ENCODE results near the gene ADAMTS17.

The ADAMTS17 gene

DNA sequence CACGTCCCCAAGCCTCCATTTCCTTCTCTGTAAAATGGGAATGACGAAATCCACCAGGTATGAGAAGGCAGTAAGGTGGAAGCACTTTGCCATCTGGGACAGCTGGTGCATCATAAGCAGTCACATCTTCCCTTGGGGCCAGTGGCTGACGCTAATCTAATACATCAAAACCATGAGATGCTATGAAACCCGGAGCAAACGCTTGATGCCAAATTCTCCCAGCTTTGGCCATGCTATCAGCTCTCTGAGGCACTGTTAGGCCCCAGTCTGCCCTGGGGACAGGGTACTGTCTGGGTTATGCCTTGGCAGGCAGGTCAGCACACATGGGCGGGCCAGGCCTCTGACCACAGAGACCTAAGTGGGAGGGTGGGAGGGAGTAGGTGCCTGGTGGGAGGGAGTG lies 66.1 kb downstream of the ADAMTS17 start:
- no peak for DNase-seq (ENCODE audit: low spot score)
- TF ChIP-seq, protein P1, sequence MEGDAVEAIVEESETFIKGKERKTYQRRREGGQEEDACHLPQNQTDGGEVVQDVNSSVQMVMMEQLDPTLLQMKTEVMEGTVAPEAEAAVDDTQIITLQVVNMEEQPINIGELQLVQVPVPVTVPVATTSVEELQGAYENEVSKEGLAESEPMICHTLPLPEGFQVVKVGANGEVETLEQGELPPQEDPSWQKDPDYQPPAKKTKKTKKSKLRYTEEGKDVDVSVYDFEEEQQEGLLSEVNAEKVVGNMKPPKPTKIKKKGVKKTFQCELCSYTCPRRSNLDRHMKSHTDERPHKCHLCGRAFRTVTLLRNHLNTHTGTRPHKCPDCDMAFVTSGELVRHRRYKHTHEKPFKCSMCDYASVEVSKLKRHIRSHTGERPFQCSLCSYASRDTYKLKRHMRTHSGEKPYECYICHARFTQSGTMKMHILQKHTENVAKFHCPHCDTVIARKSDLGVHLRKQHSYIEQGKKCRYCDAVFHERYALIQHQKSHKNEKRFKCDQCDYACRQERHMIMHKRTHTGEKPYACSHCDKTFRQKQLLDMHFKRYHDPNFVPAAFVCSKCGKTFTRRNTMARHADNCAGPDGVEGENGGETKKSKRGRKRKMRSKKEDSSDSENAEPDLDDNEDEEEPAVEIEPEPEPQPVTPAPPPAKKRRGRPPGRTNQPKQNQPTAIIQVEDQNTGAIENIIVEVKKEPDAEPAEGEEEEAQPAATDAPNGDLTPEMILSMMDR (IDR thresholded peaks at IDR 0.05; ENCODE audit: extremely low read depth, missing control alignments) = no peak

DNA sequence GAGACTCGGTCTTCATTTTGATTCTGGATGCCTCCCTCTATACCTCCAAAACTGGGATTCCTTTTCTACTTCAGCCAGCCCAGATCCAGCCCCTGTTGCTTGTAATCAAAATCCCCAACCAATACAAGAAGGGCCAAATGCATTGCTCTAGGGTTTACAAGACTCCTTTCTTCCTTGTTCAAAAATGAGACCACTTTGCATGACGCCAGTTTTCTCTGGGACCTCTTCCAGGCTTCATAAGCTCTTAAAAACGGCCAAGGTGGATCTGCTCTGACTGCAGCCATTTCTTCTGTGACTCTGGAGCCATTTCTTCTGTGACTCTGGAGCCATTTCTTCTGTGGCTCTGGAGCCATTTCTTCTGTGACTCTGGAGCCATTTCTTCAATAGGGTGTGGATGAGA lies 71.9 kb downstream of the ADAMTS17 start:
- TF ChIP-seq, protein P1 (IDR thresholded peaks at IDR 0.05; ENCODE audit: extremely low read depth, missing control alignments) = no peak

DNA sequence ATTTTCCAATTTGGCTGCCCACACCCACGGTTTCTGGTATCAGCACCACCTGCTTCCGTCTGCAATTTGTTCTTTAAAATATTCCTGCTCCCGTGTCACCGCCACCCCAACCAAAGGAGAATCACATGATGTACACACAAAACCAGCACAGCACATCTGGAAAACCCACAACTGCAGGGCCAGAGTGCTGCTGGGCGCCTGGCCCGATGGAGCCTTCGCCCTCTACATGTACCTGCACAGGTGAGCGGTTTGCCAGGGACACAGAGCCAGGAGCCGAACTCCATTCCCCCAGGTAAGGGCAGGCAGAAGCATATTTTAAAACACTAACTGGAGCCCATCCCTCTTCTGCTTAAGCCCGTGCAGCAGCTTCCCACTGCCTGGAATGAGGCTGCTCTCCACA lies 75.6 kb downstream of the ADAMTS17 start:
- TF ChIP-seq, protein P1 (IDR thresholded peaks at IDR 0.05; ENCODE audit: extremely low read depth, missing control alignments) = no peak
- DNase-seq (ENCODE audit: low spot score) = no peak

More for the DNA sequence above, 71.9 kb downstream of the ADAMTS17 start:
- DNase-seq (ENCODE audit: low spot score) = no peak

DNA sequence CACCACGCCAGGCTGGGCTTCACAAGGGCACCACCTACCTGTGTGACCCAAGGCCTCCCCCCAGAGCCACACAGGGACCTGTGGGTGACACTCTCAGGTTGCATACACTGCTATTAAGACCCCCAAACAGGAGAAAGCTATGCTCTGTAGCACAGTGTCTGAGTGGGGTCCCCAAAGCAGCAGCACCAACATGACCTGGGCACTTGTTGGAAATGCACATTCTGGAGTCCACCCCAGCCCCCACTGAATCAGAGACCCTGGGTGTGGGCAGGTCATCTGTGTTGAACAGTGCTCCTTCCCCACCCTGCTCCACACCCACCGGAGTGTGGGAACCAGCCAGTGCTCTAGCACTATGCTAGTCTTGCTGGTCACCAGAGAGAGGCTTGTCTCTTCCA lies 76.1 kb downstream of the ADAMTS17 start:
- TF ChIP-seq, protein P1 (IDR thresholded peaks at IDR 0.05; ENCODE audit: extremely low read depth, missing control alignments) = no peak

DNA sequence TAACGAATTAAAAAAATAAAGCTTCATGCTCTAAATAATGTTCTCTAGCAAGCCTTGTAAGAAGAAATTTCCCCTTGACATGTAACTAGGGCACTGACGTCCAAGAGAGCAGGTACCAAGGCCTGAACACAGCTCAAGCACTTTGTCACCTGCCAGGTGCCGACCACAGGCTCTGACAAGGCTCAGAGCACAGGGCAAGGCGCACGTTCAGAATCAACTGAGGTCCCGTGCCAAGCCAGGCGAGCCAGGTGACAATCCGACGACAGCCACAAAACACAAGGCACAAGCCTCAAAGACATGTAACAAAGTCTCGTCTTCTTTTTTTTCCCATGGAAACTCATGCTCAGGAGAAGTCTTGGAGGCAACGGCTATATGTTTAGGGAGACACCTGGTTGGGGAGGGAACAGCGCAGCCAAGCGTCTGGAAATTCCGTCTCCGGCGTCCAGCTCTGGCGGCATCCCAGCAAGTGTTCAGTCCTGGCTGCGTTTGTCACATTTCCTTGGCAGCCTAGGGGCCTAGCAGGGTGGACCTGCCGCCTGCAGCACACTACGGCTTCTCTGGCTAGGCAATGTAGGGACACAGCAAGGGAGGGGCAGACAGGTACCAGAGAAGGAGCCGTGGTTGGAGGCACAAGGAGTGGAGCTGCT lies 76.7 kb downstream of the ADAMTS17 start:
- DNase-seq (ENCODE audit: low spot score) = no peak
- TF ChIP-seq, protein P1 (IDR thresholded peaks at IDR 0.05; ENCODE audit: extremely low read depth, missing control alignments) = no peak

More for the DNA sequence above, 76.1 kb downstream of the ADAMTS17 start:
- no peak for DNase-seq (ENCODE audit: low spot score)

DNA sequence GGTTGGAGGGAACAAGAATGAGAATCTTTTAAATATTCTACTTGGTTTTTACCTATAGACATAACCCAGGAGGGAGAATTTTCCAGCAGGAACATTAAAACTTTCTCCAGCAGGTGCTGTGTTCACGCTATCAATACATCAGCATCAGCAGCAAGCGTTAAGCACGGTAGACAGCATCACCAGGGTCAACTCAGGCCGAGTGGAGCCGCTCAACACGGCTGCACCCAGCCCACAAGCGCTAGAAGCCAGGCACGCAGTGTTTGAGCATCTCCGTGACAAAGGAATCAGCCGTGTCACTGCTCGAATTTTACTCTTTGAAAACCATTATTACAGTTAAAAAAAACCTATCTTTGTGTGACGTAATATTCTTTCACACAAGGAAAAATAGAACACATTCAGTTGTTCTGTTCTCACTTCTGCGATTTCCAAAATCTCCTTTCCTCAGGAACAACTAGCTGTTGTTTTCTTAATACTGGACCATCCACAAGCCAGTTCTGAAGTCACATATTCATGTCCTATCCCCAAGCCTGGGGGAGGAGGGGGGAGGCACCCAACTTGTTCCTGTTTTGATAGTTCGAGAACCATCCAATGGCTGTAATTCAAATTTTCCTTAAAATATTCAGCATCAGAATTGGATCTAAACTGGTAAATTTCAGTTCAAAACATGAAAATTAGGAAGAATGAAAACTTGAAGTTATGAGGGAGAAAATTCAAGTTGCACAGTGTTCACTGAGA lies 77.9 kb downstream of the ADAMTS17 start:
- no peak for DNase-seq (ENCODE audit: low spot score)
- TF ChIP-seq, protein P1 (IDR thresholded peaks at IDR 0.05; ENCODE audit: extremely low read depth, missing control alignments) = no peak

DNA sequence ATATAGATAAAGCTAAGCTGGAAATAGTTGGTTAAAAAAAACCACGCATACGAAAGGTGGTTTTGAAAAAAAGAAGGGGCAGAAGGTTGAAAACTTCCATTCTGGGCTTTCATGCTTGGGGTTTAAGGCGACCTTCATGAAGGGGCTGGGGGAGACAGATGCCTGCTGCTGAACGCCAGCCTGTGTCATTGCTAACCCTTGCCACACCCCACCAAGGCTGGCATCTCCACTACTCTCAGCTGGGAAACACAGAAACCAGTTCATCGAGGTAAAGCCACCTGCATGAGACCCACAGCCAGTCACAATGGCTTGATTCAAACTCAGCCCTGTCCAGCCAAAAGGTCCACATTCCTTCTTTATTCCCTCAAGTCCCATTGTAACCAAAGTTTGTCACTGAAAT lies 78.7 kb downstream of the ADAMTS17 start:
- no peak for DNase-seq (ENCODE audit: low spot score)
- TF ChIP-seq, protein P1 (IDR thresholded peaks at IDR 0.05; ENCODE audit: extremely low read depth, missing control alignments) = no peak
